Measurements from ENCODE around the gene GPANK1.
"Not testable (repeated sequence)": the region's sequence is repeated elsewhere in the genome, so short reads cannot be mapped to it uniquely, and the experiment has no call there.

DNA sequence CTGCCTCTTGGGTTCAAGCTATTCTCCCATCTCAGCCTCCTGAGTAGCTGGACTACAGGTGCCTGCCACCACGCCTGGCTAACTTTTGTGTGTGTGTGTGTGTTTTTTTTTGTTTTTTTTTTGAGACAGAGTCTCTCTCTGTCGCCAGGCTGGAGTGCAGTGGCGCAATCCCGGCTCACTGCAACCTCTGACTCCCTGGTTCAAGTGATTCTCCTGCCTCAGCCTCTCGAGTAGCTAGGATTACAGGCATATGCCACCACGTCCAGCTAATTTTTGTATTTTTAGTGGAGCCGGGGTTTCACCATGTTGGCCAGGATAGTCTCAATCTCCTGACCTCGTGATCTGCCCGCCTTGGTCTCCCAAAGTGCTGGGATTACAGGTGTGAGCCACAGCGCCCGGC lies 44.4 kb upstream of the GPANK1 start:
- TF ChIP-seq, protein P1, sequence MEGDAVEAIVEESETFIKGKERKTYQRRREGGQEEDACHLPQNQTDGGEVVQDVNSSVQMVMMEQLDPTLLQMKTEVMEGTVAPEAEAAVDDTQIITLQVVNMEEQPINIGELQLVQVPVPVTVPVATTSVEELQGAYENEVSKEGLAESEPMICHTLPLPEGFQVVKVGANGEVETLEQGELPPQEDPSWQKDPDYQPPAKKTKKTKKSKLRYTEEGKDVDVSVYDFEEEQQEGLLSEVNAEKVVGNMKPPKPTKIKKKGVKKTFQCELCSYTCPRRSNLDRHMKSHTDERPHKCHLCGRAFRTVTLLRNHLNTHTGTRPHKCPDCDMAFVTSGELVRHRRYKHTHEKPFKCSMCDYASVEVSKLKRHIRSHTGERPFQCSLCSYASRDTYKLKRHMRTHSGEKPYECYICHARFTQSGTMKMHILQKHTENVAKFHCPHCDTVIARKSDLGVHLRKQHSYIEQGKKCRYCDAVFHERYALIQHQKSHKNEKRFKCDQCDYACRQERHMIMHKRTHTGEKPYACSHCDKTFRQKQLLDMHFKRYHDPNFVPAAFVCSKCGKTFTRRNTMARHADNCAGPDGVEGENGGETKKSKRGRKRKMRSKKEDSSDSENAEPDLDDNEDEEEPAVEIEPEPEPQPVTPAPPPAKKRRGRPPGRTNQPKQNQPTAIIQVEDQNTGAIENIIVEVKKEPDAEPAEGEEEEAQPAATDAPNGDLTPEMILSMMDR (IDR thresholded peaks at IDR 0.05): not testable (repeated sequence)
- not testable (repeated sequence) for TF ChIP-seq EZH2 (IDR thresholded peaks at IDR 0.05; ENCODE audit: borderline replicate concordance, insufficient read depth, low read depth, low read length, poor library complexity, severe bottlenecking)

Data from B cell (primary cell).